ENCODE results near the gene E2F7. TPM values are rescaled to one million over a fixed set of nuclear protein-coding genes. Genes with fewer than 3 reads are reported as not detected.

E2F7 gene
- total RNA-seq, 1 donor from 2014 or later, result 0.07 TPM

GRCh38 chr12:77070382-77070781, 5.0 kb upstream of the E2F7 start:
- DNase-seq (no peak), ATAC-seq (no peak)
- intact Hi-C loops (cut with micrococcal nuclease), result no loop called here

DNA sequence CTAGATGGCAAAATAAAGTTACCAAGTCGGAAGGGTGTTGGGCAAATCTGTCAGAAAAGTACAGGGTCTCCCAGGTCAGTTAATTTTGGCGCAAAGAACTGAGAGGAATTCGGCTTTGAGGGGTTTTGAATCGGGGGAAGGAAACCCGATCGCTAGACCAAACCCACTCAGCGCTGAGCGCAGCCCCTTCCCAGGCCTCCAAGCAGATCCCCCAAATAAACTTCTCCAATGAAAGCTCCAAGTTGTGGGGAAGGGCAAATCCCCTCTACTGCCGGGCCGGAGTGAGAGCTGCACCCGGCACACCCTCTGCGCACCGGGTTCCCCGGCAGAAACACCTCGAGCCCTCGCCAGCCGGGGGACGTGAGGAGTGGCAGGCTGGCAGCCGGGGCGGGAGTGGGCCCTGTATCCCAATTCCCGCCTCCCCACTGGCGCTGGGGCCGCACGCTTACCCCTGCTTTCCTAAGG, 441 bp downstream of the E2F7 start:
- ATAC-seq (peak; percentile 34), DNase-seq (no peak)
- intact Hi-C loops (cut with micrococcal nuclease), result no loop called here

DNA sequence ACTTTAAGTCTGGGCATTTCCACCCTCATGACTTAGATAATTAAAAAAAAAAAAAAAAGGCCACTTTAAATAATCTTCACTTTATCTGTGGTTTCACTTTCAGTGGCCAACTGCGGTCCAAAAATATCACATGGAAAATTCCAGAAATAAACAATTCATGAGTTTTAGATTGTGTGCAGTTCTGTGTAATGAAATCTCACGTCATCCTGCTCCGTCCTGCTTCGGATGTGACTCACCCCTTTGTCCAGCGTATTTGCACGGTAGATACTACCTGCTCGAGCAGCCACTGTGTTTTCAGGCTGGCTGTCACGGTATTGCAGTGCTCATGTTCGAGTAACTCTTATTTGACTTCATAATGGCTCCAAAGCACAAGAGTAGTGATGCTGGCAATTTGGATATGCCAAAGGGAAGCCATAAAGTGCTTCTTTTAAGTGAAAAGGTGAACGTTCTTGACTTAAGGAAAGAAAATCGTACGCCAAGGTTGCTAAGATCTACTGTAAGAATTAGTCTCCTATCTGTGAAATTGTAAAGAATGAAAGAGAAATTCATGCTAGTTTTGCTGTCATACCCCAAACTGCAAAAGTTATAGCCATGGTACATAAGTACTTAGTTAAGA, 2.4 kb downstream of the E2F7 start:
- intact Hi-C loops (cut with micrococcal nuclease), result no loop called here
- ATAC-seq, result no peak
- DNase-seq, result no peak

DNA sequence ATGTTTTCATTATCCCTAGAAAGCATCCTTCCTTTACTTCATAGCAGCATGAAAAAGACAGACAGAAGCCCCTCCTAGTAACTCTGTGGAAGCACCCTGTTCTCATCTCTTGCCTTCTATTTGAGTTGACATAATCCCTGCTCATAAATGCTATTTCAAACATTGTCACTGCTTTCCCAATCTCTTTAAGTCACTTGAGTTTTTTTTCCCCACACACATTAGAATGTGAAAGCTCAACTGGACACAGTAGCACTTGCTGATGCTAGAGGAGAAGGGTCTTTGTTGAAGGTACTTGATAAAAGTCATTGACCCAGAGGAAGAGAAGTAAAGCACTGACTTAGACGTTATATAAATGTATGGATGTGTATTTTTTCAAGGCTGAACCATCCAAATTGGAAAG, 3.0 kb downstream of the E2F7 start:
- DNase-seq (no peak), ATAC-seq (no peak)
- intact Hi-C loops (cut with micrococcal nuclease), result no loop called here

DNA sequence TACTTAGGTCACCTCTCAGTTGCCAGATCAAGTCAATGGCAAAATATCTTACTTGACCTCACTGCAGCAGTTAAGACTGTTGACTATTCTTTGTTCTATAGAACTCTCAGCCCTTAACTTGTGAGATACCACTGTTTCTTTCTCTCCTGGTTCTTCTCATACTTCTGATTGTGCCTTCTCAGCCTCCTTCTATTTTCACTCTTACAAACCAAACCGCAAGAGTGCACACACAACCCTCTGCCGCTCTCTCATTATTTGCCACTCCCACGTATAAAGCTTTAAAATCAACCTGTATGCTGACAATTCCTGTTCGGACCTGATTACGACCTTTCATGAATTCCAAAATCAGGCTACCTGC, 4.5 kb downstream of the E2F7 start:
- intact Hi-C loops (cut with micrococcal nuclease), result no loop called here
- no peak for ATAC-seq
- no peak for DNase-seq

DNA sequence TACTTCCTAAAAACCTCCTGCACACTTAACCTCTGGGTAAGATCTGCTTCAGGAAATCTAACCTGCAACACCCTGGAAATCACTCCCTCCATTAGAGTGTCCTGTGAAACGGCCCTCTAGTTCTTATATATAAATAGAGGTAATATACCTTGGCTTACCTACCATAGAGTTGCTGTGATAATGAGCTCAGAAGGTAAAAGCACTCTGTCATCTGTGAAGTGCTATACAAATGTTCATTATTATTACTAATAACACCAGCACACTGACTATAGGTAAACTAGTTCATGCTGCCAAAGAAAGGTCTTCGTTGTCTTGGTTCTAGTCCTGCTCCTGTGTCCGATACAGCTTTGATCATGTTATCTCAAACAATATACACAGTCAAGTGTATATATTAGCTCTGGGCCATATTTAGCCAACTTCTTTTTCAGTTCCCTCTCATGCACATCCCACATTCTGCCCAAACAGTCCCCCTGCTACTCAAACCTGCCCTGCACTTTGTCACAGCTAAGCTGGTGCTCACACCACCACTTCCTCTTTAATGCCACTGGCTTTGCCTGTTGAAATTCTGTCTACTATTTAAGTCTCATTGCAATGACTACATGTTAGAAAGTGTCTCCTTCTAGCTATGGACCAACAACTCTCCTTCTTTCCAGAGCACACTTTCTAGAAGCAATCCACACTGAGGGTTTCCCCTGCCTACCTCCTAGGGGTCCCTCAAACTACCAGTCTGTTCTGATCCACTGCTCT, 5.1 kb downstream of the E2F7 start:
- ATAC-seq, result no peak
- intact Hi-C loops (cut with micrococcal nuclease), result no loop called here
- DNase-seq, result no peak

DNA sequence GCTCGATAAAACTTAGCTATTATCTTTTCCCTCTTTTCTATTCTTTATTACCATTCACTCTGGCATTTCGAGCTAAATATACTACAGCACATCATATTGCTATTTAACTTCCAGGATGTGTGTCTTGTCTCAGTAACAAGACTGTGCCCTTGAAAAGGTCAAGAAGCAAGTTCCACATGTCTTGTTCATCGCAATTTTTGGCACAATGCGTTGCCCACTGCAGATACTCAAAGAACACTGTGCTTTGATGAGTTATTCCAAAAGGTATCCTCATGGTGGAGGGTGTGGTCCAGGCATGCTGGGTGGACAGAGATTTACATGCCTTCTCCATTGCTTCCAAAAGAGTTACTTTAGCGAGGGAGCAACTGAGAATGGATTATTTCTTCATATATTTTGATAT, 6.6 kb downstream of the E2F7 start:
- DNase-seq, result no peak
- intact Hi-C loops (cut with micrococcal nuclease), result no loop called here
- no peak for ATAC-seq

DNA sequence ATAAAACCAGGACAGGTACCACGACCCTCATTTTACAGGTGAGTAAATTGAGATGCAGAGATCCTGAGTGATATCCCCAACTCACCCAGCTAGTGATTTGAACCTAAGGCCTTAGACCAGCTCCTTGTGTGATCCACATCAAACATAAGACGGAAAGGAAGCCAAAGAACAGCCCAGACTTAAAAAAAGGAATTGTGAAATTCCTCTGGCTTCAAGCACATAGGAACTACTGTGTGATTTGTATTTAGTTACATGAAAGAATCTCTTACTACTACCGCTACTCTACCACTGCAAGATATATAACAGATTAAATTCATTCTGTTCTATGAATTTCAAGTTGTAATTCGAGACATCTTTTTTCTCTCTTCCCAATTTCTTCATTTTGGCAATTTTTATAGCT, 10.5 kb downstream of the E2F7 start:
- intact Hi-C loops (cut with micrococcal nuclease), result no loop called here
- no peak for DNase-seq
- no peak for ATAC-seq

DNA sequence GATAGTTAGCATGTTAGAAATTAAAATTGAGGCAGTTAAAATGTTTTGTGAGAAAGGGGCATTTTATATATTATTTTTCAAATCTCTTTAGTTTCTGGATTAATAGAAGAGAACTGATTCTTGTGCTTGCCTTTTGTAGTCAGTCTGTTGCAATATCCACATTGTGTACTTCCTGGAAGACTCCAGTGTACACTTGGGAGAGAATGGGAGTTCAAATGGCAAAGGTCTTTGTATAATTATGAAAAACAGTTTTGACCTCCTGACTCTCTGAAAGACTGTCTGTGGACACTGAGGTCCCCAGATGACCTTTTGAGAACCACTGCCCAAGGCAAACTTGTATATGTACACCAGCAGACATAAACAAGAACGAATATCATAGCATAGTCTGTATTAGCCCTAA, 12.1 kb downstream of the E2F7 start:
- no peak for DNase-seq
- no peak for ATAC-seq
- intact Hi-C loops (cut with micrococcal nuclease), result no loop called here

- intact Hi-C loops (cut with micrococcal nuclease), result loop anchor here (10.0 kb wide), 1 partner anchor 75 kb away; no protein-coding TSS in a partner anchor
- ATAC-seq, result peak; percentile 60
- DNase-seq, result no peak
Measured at GRCh38 chr12:77049767-77050353, 15.5 kb downstream of the E2F7 start.

GRCh38 chr12:77047341-77048109, 17.8 kb downstream of the E2F7 start:
- intact Hi-C loops (cut with micrococcal nuclease), result loop anchor here (10.0 kb wide), 1 partner anchor 77 kb away; no protein-coding TSS in a partner anchor
- no peak for DNase-seq
- ATAC-seq, result no peak

GRCh38 chr12:77046468-77046867, 18.9 kb downstream of the E2F7 start:
- intact Hi-C loops (cut with micrococcal nuclease), result loop anchor here (10.0 kb wide), 1 partner anchor 78 kb away; no protein-coding TSS in a partner anchor
- ATAC-seq (no peak), DNase-seq (no peak)

- intact Hi-C loops (cut with micrococcal nuclease), result loop anchor here (10.0 kb wide), 1 partner anchor 80 kb away; no protein-coding TSS in a partner anchor
- no peak for ATAC-seq
- DNase-seq, result no peak
Measured at GRCh38 chr12:77045183-77045582, 20.2 kb downstream of the E2F7 start.

DNA sequence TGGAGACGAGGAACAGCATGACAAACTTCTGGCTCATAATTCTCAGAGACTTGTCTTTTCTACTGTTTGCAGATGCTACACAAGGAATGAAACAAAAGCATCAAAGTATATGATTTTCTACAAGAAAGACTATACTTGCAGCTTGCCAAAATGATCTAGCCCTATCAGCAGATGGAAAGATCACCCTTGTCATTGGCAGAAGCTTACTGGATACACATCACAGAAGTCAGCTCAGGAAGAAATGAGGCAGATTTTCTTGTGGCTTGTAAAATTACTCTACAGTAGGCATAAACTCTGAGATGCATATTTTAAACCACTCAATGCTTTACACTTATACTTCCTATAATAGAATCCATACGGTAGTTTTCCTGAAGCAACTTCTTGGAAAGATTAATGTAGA, 20.6 kb downstream of the E2F7 start:
- no peak for DNase-seq
- intact Hi-C loops (cut with micrococcal nuclease), result loop anchor here (10.0 kb wide), 1 partner anchor 80 kb away; no protein-coding TSS in a partner anchor
- no peak for ATAC-seq

DNA sequence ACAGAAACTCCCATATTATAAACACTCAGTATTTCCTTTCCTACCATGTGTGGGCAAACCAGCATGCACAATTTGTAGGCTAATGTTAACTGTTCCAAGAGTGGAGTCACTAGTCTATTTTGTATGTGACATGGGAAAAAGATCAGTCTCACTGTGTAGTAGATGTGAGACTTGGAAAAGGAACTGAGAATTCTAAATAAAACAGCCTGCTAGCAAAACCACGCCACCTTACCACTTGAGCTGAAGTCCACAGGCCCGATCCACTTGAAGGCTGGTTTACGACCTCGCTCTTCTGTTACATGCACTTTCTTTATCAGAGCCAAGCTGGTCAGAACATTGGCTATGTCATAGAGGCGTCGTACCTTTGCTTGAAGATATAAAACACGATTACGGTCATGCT, 22.5 kb downstream of the E2F7 start:
- no peak for ATAC-seq
- intact Hi-C loops (cut with micrococcal nuclease), result loop anchor here (10.0 kb wide), 1 partner anchor 82 kb away; no protein-coding TSS in a partner anchor
- no peak for DNase-seq

DNA sequence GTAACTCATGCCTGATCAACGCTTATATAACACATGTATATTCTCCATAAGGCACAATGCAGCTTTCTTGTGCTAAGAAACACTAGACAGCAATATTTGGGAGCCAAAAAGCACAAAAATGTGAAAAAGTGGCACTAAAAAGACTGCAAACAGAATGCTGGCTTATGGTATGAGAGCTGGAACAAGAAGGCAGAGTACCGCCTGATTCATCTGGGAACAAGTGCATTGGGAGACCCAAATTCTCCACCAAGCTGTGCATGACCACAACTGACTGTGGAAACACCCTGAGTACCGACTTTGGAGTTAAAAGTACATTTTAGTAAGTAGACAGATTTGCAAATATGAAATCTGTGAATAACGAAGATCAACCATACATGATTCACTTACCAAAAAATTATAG, 25.1 kb downstream of the E2F7 start:
- no peak for DNase-seq
- intact Hi-C loops (cut with micrococcal nuclease), result loop anchor here (10.0 kb wide), 1 partner anchor 85 kb away; no protein-coding TSS in a partner anchor
- ATAC-seq, result no peak

DNA sequence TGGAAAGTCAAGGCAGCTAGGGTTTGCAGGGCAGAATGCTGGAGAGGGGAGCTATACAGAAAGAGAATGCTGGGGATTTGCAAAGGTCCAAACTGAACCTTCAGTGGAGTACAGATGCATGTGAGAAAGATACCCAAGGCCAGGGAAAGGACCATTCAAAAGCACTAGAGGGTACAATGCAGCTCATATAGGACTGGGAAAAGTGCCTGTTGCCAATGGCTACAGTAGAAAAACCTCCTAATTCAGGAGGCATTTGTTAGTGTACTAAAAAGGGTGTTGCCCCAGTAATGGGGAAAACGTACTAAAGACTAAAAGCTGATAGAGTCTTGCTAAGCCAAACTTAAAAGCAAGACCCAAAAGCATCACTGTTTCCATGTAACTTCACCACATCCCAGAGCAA, 30.1 kb downstream of the E2F7 start:
- ATAC-seq, result no peak
- DNase-seq, result no peak
- intact Hi-C loops (cut with micrococcal nuclease), result no loop called here

- intact Hi-C loops (cut with micrococcal nuclease), result no loop called here
- DNase-seq (no peak), ATAC-seq (no peak)
Measured at GRCh38 chr12:77033658-77034536, 31.5 kb downstream of the E2F7 start.

GRCh38 chr12:77032406-77032805, 33.0 kb downstream of the E2F7 start:
- ATAC-seq (no peak), DNase-seq (no peak)
- intact Hi-C loops (cut with micrococcal nuclease), result no loop called here
